H9 (cell line): ENCODE results near the gene GRIK1. TPM values are rescaled to one million over a fixed set of nuclear protein-coding genes. Genes with fewer than 3 reads are reported as not detected.

Experiments used
- DNase-seq: peaks from one replicate; pipeline ENCODE4 v3.0.0-alpha.2; 2017
- H2AFZ ChIP-seq: one replicate; pipeline ENCODE4 v1.6.1; 2013; ENCODE audit warnings: mild to moderate bottlenecking, low read length, control low read depth, moderate library complexity
- H2AK5ac ChIP-seq: 2 replicates; pipeline ENCODE4 v1.6.1; 2013; ENCODE audit warnings: low read length, control low read depth, mixed read lengths; ENCODE audit not compliant: insufficient read length
- H2BK120ac ChIP-seq: one replicate; pipeline ENCODE4 v1.6.1; 2013; ENCODE audit warnings: low read depth, mild to moderate bottlenecking, low read length, control low read depth, inconsistent platforms; ENCODE audit not compliant: poor library complexity, severe bottlenecking
- H2BK12ac ChIP-seq: 2 replicates; pipeline ENCODE4 v1.6.1; 2013; ENCODE audit warnings: low read length, control low read depth, mixed read lengths, low read depth; ENCODE audit not compliant: insufficient read length
- H2BK15ac ChIP-seq: 2 replicates; pipeline ENCODE4 v1.6.1; 2013; ENCODE audit warnings: low read depth, low read length, control low read depth
- H2BK20ac ChIP-seq: one replicate; pipeline ENCODE4 v1.6.1; 2013; ENCODE audit warnings: low read depth, mild to moderate bottlenecking, low read length, control low read depth, inconsistent platforms; ENCODE audit not compliant: poor library complexity, severe bottlenecking
- H2BK5ac ChIP-seq: 2 replicates; pipeline ENCODE4 v1.6.1; 2013; ENCODE audit warnings: low read length, control low read depth, mixed read lengths; ENCODE audit not compliant: insufficient read length
- H3K14ac ChIP-seq: 2 replicates; pipeline ENCODE4 v1.6.1; 2013; ENCODE audit warnings: low read length, control low read depth; ENCODE audit not compliant: insufficient read depth
- H3K18ac ChIP-seq: 2 replicates; pipeline ENCODE4 v1.6.1; 2013; ENCODE audit warnings: low read depth, mild to moderate bottlenecking, mixed read lengths, low read length, control low read depth; ENCODE audit not compliant: insufficient read length
- H3K23ac ChIP-seq: 2 replicates; pipeline ENCODE4 v1.6.1; 2013; ENCODE audit warnings: low read length, control low read depth, mixed read lengths, low read depth; ENCODE audit not compliant: insufficient read length
- H3K23me2 ChIP-seq: 2 replicates; pipeline ENCODE4 v1.6.1; 2013; ENCODE audit warnings: low read depth, mild to moderate bottlenecking, mixed read lengths, low read length, control low read depth; ENCODE audit not compliant: insufficient read length, poor library complexity, severe bottlenecking
- H3K27ac ChIP-seq: 2 replicates; pipeline ENCODE4 v1.5.1; 2013; ENCODE audit warnings: low read length, control low read depth, mixed read lengths, low read depth; ENCODE audit not compliant: insufficient read length
- H3K27me3 ChIP-seq: 2 replicates; pipeline ENCODE4 v1.6.1; 2013; ENCODE audit warnings: low read length, control low read depth, inconsistent platforms; ENCODE audit not compliant: insufficient read depth
- H3K4ac ChIP-seq: 2 replicates; pipeline ENCODE4 v1.6.1; 2013; ENCODE audit warnings: low read depth, mild to moderate bottlenecking, control low read depth, inconsistent platforms, low read length, moderate library complexity
- H3K4me1 ChIP-seq: 2 replicates; pipeline ENCODE4 v1.6.1; 2013; ENCODE audit warnings: low read length, control low read depth, inconsistent platforms; ENCODE audit not compliant: insufficient read depth
- H3K4me2 ChIP-seq: 2 replicates; pipeline ENCODE4 v1.6.1; 2013; ENCODE audit warnings: low read length, control low read depth, mixed read lengths; ENCODE audit not compliant: insufficient read length, insufficient read depth
- H3K56ac ChIP-seq: 2 replicates; pipeline ENCODE4 v1.6.1; 2013; ENCODE audit warnings: low read depth, mild to moderate bottlenecking, mixed read lengths, low read length, control low read depth; ENCODE audit not compliant: insufficient read length
- H3K79me1 ChIP-seq: 2 replicates; pipeline ENCODE4 v1.6.1; 2013; ENCODE audit warnings: low read depth, mild to moderate bottlenecking, moderate library complexity, low read length, control low read depth, inconsistent platforms; ENCODE audit not compliant: insufficient read depth, poor library complexity, severe bottlenecking
- H3K79me2 ChIP-seq: 2 replicates; pipeline ENCODE4 v1.6.1; 2013; ENCODE audit warnings: low read length, control low read depth, inconsistent platforms; ENCODE audit not compliant: insufficient read depth
- H3K9ac ChIP-seq: 2 replicates; pipeline ENCODE4 v1.6.1; 2013; ENCODE audit warnings: low read length, control low read depth, mixed read lengths; ENCODE audit not compliant: insufficient read length; ENCODE audit errors: extremely low read depth
- H3K9me3 ChIP-seq: one replicate; pipeline ENCODE4 v1.6.1; 2013; ENCODE audit warnings: low read depth, low read length, inconsistent platforms; ENCODE audit not compliant: control insufficient read depth
- H3T11ph ChIP-seq: one replicate; pipeline ENCODE4 v1.6.1; 2013; ENCODE audit warnings: mild to moderate bottlenecking, low read length, control low read depth, inconsistent platforms
- H4K20me1 ChIP-seq: one replicate; pipeline ENCODE4 v1.6.1; 2013; ENCODE audit not compliant: control insufficient read depth, insufficient read length, insufficient read depth
- H4K5ac ChIP-seq: 2 replicates; pipeline ENCODE4 v1.6.1; 2013; ENCODE audit warnings: low read depth, mild to moderate bottlenecking, mixed read lengths, low read length, control low read depth; ENCODE audit not compliant: insufficient read length
- H4K8ac ChIP-seq: replicated peaks from 2 replicates; pipeline ENCODE4 v1.6.1; 2013; ENCODE audit warnings: low read length, control low read depth, mixed read lengths, low read depth; ENCODE audit not compliant: insufficient read length
- H4K91ac ChIP-seq: 2 replicates; pipeline ENCODE4 v1.6.1; 2013; ENCODE audit warnings: low read depth, mild to moderate bottlenecking, moderate library complexity, mixed read lengths, low read length, control low read depth; ENCODE audit not compliant: insufficient read length
- H3K27ac Mint-ChIP-seq, 3 experiments: 2 replicates in 2 of 3; 3 replicates in 1 of 3; pipeline ENCODE4 v1.8.0; 2020 to 2021; ENCODE audit warnings: mixed read lengths in 3 of 3, mild to moderate bottlenecking in 1 of 3, moderate library complexity in 1 of 3
- H3K27me3 Mint-ChIP-seq: 2 replicates; pipeline ENCODE4 v1.8.0; 2021; ENCODE audit warnings: low read depth, mild to moderate bottlenecking, moderate library complexity, mixed read lengths
- H3K36me3 Mint-ChIP-seq, 3 experiments: 2 replicates in 2 of 3; 3 replicates in 1 of 3; pipeline ENCODE4 v1.8.0; 2020 to 2021; ENCODE audit warnings: low read depth in 3 of 3, mixed read lengths in 3 of 3; ENCODE audit not compliant: insufficient read depth in 1 of 3
- H3K4me1 Mint-ChIP-seq, 2 experiments: 2 replicates each; pipeline ENCODE4 v1.8.0; 2020; ENCODE audit warnings: mixed read lengths in 2 of 2
- H3K4me3 Mint-ChIP-seq, 2 experiments: 2 replicates in 1 of 2; 3 replicates in 1 of 2; pipeline ENCODE4 v1.8.0; 2020 to 2021; ENCODE audit warnings: mild to moderate bottlenecking in 2 of 2, mixed read lengths in 2 of 2, moderate library complexity in 1 of 2
- H3K9me3 Mint-ChIP-seq, 2 experiments: 2 replicates in 1 of 2; 3 replicates in 1 of 2; pipeline ENCODE4 v1.8.0; 2020; ENCODE audit warnings: mild to moderate bottlenecking in 2 of 2, mixed read lengths in 2 of 2, moderate library complexity in 1 of 2
- WGBS: extraction: QIAGEN DNeasy Blood & Tissue Kit; methylation state at CpG from one replicate; pipeline ENCODE4 v1.1.7; 2013; ENCODE audit warnings: missing lambda C conversion rate, low lambda C conversion rate, mixed read lengths; ENCODE audit not compliant: insufficient read length; ENCODE audit errors: extremely low coverage; 5-methylcytosine and 5-hydroxymethylcytosine counted together
- total RNA-seq: library from RNA; stranded (reverse); gene quantifications from 2 replicates; pipeline ENCODE4 v1.2.1, GENCODE V29; 2021
- TF ChIP-seq, protein P1 (sequence below): fragments of 200-600 bp; sonication (generic); conservative IDR thresholded peaks from 3 replicates; pipeline ENCODE4 v1.8.0; 2021; ENCODE audit warnings: antibody characterized with exemption, mild to moderate bottlenecking

GRIK1 gene
- total RNA-seq, 1 experiment from 2014 or later: not detected

DNA sequence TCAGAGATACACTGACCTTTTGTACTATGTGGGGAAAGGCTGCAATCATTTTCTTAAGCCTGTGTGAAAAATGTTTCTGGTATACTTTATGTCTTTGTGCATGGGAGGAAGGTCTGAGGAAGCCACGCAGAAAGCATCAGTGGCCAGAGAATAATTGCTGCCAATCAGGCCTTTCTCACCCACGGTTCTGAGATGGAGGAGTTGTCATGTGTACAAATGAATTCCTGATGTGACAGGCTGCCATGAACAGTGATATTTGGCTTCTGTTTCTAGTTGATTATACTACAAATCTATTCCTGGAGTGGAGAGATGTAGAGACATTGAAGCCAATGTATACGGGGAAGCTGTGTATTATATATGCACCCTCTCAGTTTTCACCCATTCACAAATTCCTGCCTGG, 142.6 kb downstream of the GRIK1 start:
- no peak overlapping the region for H3K27ac ChIP-seq
- H4K91ac ChIP-seq: no peak overlapping the region
- H3K9ac ChIP-seq: no peak overlapping the region
- no peak overlapping the region for H3K23ac ChIP-seq
- no peaks in the 10 kb centered on the region for H3K9me3 Mint-ChIP-seq
- H3K79me2 ChIP-seq: no peaks in the 10 kb centered on the region
- no peak for DNase-seq
- H4K5ac ChIP-seq: no peak overlapping the region
- no peak overlapping the region for H3K18ac ChIP-seq
- no peak overlapping the region for H2AFZ ChIP-seq
- no peak overlapping the region; a peak in 1 of 7 replicates for H3K27ac Mint-ChIP-seq
- no CpG with 5 or more reads among the region's 3 CpGs for WGBS
- no peaks in the 10 kb centered on the region for H3K9me3 ChIP-seq
- no peak overlapping the region for H3T11ph ChIP-seq
- no peak overlapping the region for H2BK12ac ChIP-seq
- H2BK5ac ChIP-seq: no peak overlapping the region
- H2BK120ac ChIP-seq: no peak overlapping the region
- H3K4me2 ChIP-seq: no peak overlapping the region
- no peaks in the 10 kb centered on the region for H3K36me3 Mint-ChIP-seq
- H4K8ac ChIP-seq: no peak overlapping the region
- H3K27me3 Mint-ChIP-seq: no peaks in the 10 kb centered on the region
- peaks cover 5% of the 10 kb centered on the region; the same call in 1 of the 2 replicates for H3K4me1 ChIP-seq
- no peak overlapping the region for H3K4ac ChIP-seq
- no peak overlapping the region for H3K4me3 Mint-ChIP-seq
- no peak overlapping the region for H3K14ac ChIP-seq
- no peaks in the 10 kb centered on the region for H4K20me1 ChIP-seq
- H2AK5ac ChIP-seq: no peak overlapping the region
- no peak overlapping the region for H2BK15ac ChIP-seq
- H3K23me2 ChIP-seq: no peaks in the 10 kb centered on the region
- peaks cover 26 to 39% of the 10 kb centered on the region in 2 experiments for H3K4me1 Mint-ChIP-seq
- H3K27me3 ChIP-seq: no peaks in the 10 kb centered on the region
- H2BK20ac ChIP-seq: no peak overlapping the region
- TF ChIP-seq, protein P1, sequence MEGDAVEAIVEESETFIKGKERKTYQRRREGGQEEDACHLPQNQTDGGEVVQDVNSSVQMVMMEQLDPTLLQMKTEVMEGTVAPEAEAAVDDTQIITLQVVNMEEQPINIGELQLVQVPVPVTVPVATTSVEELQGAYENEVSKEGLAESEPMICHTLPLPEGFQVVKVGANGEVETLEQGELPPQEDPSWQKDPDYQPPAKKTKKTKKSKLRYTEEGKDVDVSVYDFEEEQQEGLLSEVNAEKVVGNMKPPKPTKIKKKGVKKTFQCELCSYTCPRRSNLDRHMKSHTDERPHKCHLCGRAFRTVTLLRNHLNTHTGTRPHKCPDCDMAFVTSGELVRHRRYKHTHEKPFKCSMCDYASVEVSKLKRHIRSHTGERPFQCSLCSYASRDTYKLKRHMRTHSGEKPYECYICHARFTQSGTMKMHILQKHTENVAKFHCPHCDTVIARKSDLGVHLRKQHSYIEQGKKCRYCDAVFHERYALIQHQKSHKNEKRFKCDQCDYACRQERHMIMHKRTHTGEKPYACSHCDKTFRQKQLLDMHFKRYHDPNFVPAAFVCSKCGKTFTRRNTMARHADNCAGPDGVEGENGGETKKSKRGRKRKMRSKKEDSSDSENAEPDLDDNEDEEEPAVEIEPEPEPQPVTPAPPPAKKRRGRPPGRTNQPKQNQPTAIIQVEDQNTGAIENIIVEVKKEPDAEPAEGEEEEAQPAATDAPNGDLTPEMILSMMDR: no peak
- H3K79me1 ChIP-seq: no peaks in the 10 kb centered on the region
- H3K56ac ChIP-seq: no peak overlapping the region
